ENCODE data around the gene LTBP4. TPM values are rescaled to one million over a fixed set of nuclear protein-coding genes. Genes with fewer than 3 reads are reported as not detected.
"Not testable (repeated sequence)": the region's sequence is repeated elsewhere in the genome, so short reads cannot be mapped to it uniquely, and the experiment has no call there.

Gene LTBP4
- total RNA-seq, 2 experiments from 2014 or later = 121 to 122 TPM

DNA sequence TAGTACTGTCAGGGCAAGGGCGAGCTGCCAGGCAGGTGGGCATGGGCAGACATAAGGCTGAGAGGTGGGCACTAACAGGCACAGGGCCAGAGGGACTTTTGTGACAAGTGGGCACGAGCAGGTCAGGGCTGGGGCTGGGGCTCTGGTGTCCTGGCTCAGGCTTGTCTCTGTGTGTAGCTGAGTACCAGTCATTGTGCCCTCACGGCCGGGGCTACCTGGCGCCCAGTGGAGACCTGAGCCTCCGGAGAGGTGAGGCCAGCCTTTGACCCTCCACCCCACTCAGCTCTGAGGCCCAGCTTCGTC lies 21.6 kb downstream of the LTBP4 start:
- ChIA-PET POLR2A (interaction anchor here (1.8 kb wide), 1 partner anchor 16 kb away, joined by 5 read pairs; no protein-coding TSS in a partner anchor), CTCF (interaction anchor here (1.1 to 6.5 kb wide), 2 partner anchors 10 to 12 kb away, joined by 3 to 43 read pairs; no protein-coding TSS in a partner anchor)
- Mint-ChIP-seq H3K4me1 (peaks cover 12% of the 10 kb centered on the region), H3K4me3 (no peak overlapping the region), H3K27ac (no peak overlapping the region), H3K27me3 (no peaks in the 10 kb centered on the region), H3K9me3 (no peaks in the 10 kb centered on the region), H3K36me3 (ENCODE audit: low read depth) (peaks cover 38% of the 10 kb centered on the region)
- no peak for DNase-seq

DNA sequence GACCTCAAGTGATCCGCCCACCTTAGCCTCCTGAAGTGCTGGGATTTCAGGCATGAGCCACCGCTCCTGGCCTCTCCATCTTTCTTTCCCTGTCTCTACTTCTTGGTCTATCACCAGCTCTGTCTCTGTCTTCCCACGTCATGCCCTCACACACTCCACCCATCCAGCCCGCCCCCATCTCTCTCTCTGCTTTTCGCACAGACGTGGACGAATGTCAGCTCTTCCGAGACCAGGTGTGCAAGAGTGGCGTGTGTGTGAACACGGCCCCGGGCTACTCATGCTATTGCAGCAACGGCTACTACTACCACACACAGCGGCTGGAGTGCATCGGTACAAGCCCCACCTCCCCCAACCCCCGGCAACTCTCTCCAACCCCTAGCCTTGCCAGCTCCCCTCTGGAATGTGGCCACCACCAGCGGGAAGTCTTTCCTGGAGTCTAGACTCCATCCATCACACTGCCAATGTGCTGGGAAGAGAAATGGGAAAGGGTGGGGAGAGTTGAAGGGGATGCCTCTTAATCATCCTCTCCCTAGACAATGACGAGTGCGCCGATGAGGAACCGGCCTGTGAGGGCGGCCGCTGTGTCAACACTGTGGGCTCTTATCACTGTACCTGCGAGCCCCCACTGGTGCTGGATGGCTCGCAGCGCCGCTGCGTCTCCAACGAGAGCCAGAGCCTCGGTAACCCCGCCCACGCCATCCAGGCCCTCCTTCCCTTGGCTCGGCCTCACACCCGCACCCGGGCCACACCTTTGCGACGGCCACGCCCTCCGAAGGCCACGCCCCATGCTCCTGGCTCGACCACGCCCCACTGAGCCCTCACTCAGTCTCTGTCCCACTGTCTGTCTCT lies 22.5 kb downstream of the LTBP4 start:
- Mint-ChIP-seq H3K4me1 (peaks cover 12% of the 10 kb centered on the region), H3K36me3 (ENCODE audit: low read depth) (peaks cover 40% of the 10 kb centered on the region), H3K27me3 (no peaks in the 10 kb centered on the region), H3K27ac (no peak overlapping the region), H3K9me3 (no peaks in the 10 kb centered on the region), H3K4me3 (no peak overlapping the region)
- DNase-seq = no peak
- POLR2A ChIA-PET = interaction anchor here (1.8 kb wide), 1 partner anchor 17 kb away, joined by 5 read pairs; no protein-coding TSS in a partner anchor
- CTCF ChIA-PET = interaction anchor here (0.7 to 6.5 kb wide), 3 partner anchors 9 to 20 kb away, joined by 3 to 43 read pairs (median 4); no protein-coding TSS in a partner anchor

DNA sequence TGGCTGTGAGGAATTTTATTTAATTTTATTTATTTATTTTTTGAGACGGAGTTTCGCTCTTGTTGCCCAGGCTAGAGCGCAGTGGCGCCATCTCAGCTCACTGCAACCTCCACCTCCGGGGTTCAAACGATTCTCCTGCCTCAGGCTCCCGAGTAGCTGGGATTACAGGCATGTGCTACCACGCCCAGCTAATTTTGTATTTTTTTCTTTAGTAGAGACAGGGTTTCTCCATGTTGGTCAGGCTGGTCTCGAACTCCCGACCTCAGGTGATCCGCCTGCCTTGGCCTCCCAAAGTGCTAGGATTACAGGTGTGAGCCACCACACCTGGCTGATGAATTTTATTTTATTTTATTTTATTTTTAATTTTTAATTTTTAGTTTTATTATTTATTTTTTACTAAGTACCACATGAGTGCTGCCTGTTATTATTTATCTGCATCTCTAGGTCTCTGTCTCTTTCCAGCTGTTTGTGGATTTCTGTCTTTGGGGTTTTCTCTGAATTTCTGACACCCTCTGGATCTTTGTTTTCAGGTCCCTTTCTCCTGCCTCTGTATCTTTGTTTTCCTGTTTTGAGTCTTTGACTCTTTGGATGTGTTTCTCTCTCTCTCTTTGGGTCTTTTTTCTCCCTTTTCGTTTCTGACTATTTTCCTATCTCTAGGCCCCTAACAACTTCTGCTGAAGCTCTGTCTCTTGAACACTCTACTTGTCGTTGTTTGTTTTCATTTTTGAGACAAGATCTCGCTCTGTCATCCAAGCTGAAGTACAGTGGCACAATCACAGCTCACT lies 23.4 kb downstream of the LTBP4 start:
- H3K9me3 Mint-ChIP-seq, DNase-seq, H3K27me3 Mint-ChIP-seq, H3K4me3 Mint-ChIP-seq: not testable (repeated sequence)
- CTCF ChIA-PET = interaction anchor here (6.5 kb wide), 1 partner anchor 10 kb away, joined by 43 read pairs; no protein-coding TSS in a partner anchor
- peaks cover 12% of the 10 kb centered on the region for H3K4me1 Mint-ChIP-seq
- H3K27ac Mint-ChIP-seq = peak overlapping the region; percentile 0
- POLR2A ChIA-PET = interaction anchor here (1.3 kb wide), 1 partner anchor 15 kb away, joined by 3 read pairs; no protein-coding TSS in a partner anchor
- H3K36me3 Mint-ChIP-seq (ENCODE audit: low read depth) = peaks cover 39% of the 10 kb centered on the region

DNA sequence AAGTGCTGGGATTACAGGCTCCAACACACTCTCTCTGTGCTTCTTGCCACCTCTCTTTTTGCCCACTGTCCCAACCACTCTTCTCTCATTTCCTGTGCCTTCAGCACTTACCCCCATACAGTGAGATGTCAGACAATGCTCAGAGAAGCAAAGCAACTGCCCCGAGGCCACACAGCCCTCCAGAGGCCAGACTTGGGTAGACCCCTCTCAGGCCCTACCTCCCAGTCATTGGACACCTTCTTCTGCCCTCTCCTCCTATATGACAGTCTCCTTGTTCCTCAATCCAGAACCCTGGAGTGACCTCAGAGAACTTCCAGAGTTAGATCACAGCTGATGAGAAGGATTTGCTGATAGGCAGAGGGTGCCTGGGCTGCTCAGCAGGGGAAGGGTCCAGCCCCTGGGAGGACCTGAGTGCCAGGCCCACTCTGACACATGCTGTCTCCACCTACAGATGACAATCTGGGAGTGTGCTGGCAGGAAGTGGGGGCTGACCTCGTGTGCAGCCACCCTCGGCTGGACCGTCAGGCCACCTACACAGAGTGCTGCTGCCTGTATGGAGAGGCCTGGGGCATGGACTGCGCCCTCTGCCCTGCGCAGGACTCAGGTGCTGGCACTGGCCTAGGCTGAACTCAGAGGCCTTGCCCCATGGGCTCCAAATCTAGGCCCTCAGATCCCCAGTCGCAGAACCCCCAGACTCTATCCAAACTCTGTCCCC lies 24.4 kb downstream of the LTBP4 start:
- Mint-ChIP-seq H3K4me1 (peaks cover 14% of the 10 kb centered on the region), H3K36me3 (ENCODE audit: low read depth) (peaks cover 39% of the 10 kb centered on the region), H3K27me3 (no peaks in the 10 kb centered on the region), H3K4me3 (no peak overlapping the region), H3K27ac (no peak overlapping the region), H3K9me3 (no peaks in the 10 kb centered on the region)
- POLR2A ChIA-PET = interaction anchor here (1.3 kb wide), 1 partner anchor 16 kb away, joined by 3 read pairs; no protein-coding TSS in a partner anchor
- CTCF ChIA-PET = no interaction called here
- no peak for DNase-seq

DNA sequence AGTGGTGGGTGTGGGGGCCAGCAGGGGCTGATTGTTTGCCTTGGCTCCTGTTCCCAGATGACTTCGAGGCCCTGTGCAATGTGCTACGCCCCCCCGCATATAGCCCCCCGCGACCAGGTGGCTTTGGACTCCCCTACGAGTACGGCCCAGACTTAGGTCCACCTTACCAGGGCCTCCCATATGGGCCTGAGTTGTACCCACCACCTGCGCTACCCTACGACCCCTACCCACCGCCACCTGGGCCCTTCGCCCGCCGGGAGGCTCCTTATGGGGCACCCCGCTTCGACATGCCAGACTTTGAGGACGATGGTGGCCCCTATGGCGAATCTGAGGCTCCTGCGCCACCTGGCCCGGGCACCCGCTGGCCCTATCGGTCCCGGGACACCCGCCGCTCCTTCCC lies 25.7 kb downstream of the LTBP4 start:
- CTCF ChIA-PET = no interaction called here
- Mint-ChIP-seq H3K4me3 (no peak overlapping the region), H3K36me3 (ENCODE audit: low read depth) (peaks cover 33% of the 10 kb centered on the region), H3K27me3 (no peaks in the 10 kb centered on the region), H3K27ac (no peak overlapping the region), H3K4me1 (peaks cover 11% of the 10 kb centered on the region), H3K9me3 (no peaks in the 10 kb centered on the region)
- POLR2A ChIA-PET = interaction anchor here (1.0 kb wide), 1 partner anchor 13 kb away, joined by 3 read pairs; no protein-coding TSS in a partner anchor
- DNase-seq = no peak

DNA sequence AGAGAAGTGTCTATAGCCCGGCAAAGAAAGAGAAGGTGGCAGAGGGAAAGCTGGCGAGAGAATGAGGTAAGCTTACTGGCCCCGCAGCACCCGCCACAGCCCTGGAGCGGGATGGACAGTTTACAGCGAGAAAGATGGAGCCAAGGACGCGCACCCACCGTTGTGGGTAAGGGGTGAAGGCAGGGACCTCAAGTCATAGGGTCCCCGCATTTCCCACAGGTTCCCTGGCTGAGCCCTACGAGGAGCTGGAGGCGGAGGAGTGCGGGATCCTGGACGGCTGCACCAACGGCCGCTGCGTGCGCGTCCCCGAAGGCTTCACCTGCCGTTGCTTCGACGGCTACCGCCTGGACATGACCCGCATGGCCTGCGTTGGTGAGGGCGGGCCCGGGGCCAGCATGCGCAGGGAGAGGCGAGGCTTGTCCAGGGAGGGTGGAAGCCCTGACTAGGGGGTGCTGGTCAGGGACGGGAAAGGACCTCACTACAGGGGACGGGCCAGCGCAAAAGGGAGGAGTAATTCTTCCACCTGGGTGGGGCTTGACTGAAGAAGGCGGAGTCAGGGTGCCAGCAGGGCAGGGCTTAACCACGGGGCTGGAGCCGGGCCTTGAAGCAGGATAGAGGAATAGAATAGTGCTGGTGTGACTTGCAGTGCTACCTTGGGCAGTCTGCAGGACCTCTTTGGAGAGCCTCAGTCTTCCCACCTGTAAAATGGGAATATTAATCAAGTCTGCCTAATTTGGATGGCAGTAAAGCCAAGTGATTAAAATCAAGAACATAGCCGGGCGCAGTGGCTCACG lies 26.5 kb downstream of the LTBP4 start:
- H3K36me3 Mint-ChIP-seq (ENCODE audit: low read depth) = peaks cover 29% of the 10 kb centered on the region
- H3K4me3 Mint-ChIP-seq = no peak overlapping the region
- no peaks in the 10 kb centered on the region for H3K27me3 Mint-ChIP-seq
- DNase-seq = no peak
- no peak overlapping the region for H3K27ac Mint-ChIP-seq
- ChIA-PET POLR2A (interaction anchor here (0.6 to 1.0 kb wide), 2 partner anchors 14 to 15 kb away, joined by 3 read pairs; no protein-coding TSS in a partner anchor), CTCF (no interaction called here)
- H3K9me3 Mint-ChIP-seq = no peaks in the 10 kb centered on the region
- H3K4me1 Mint-ChIP-seq = peaks cover 11% of the 10 kb centered on the region

DNA sequence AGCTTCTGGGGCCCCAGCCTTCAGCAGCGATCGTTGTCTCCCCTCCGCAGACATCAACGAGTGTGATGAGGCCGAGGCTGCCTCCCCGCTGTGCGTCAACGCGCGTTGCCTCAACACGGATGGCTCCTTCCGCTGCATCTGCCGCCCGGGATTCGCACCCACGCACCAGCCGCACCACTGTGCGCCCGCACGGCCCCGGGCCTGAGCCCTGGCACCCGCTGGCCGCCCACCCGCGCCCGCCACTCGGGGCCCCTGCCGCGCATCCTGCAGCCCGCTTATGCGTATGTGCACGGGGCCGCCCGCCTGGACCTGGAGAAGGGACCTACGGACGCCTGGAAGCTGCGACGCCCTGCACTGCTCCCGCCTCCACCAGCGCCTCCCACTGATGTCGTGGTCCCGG lies 28.2 kb downstream of the LTBP4 start:
- DNase-seq = no peak
- Mint-ChIP-seq H3K4me3 (no peak overlapping the region), H3K4me1 (peaks cover 12% of the 10 kb centered on the region), H3K9me3 (no peaks in the 10 kb centered on the region), H3K36me3 (ENCODE audit: low read depth) (peaks cover 17% of the 10 kb centered on the region), H3K27me3 (peaks cover under 1% of the 10 kb centered on the region), H3K27ac (no peak overlapping the region)
- CTCF ChIA-PET = no interaction called here
- POLR2A ChIA-PET = no interaction called here

DNA sequence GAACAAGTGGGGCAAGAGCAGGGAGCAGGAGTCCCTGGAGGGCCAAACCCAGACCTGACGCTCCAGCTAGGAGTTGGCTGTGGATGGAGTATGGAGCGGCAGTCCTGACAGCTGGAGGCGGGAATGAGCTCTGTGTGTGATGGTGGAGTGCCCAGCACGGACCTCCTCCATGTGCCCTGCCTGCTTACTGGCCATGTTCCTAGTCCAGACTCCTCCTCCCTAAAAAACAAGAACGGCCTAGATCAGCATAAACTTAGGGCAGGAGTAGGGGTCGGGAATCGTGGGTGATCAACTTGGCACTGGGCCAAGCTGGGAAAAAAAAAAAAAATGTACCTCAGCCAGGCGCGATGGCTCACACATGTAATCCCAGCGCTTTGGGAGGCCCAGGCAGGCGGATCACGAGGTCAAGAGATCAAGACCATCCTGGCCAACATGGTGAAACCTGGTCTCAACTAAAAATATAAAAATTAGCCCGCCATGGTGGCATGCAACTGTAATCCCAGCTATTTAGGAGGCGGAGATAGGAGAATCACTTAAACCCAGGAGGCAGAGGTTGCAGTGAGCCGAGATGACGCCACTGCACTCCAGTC lies 29.5 kb downstream of the LTBP4 start:
- no peak for DNase-seq
- H3K9me3 Mint-ChIP-seq = no peaks in the 10 kb centered on the region
- H3K27me3 Mint-ChIP-seq = peaks cover 7% of the 10 kb centered on the region
- peaks cover 10% of the 10 kb centered on the region for H3K36me3 Mint-ChIP-seq (ENCODE audit: low read depth)
- no peak overlapping the region for H3K27ac Mint-ChIP-seq
- ChIA-PET CTCF (interaction anchor here (0.7 kb wide), 1 partner anchor 1770 kb away, joined by 3 read pairs; no protein-coding TSS in a partner anchor), POLR2A (no interaction called here)
- peaks cover 9% of the 10 kb centered on the region for H3K4me1 Mint-ChIP-seq
- no peak overlapping the region for H3K4me3 Mint-ChIP-seq

DNA sequence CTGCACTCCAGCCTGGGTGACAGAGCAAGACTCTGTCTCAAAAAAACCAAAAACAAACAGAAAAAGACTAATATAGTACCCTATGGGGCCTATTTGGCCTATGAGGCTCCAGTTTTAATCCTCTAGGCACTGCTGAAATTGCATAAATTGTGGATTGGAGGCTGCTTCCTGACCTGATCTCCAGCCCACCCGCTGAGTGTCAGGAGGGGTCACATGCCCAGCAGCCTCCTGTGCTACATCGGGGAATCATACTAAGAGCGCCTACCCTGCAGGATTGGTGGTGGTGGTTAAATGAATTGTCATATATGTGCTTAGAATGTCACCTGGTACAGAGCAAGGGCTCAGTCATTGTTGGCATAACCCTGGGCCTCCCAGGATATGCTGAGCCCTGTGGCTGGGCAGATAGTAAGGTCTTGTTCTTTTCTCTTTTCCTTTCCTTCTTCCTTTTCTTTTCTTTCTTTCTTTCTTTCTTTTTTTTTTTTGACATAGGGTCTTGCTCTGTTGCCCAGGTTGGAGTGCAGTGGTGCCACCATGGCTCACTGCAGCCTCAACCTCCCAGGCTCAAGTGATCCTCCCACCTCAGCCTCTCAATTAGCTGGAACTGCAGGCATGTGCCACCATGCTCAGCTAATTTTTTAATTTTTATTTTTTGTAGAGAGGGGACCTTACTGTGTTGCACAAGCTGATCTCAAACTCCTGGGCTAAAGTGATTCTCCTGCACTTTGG lies 31.3 kb downstream of the LTBP4 start:
- POLR2A ChIA-PET = no interaction called here
- no peak overlapping the region for H3K27ac Mint-ChIP-seq

DNA sequence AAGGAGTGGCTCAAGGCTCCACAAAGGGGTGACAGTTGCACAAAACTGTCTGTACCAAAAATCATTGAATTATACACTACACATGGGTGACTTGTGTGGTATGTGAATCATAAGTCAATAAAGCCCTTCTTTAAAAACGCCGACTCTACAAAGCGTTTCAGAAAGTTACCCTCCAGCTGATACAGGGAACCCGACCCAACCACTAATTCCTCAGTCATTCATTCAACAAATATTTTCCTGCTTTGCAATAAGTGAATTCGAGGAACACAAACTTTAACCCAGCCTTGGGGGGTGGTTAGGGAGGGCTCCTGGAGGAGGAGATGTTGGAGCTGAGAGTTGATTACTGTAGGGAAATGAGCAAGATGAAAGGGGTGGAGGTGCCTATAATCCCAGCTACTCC lies 32.0 kb downstream of the LTBP4 start:
- H3K4me3 Mint-ChIP-seq = no peak overlapping the region
- H3K27me3 Mint-ChIP-seq = peaks cover 7% of the 10 kb centered on the region
- POLR2A ChIA-PET = no interaction called here
- H3K36me3 Mint-ChIP-seq (ENCODE audit: low read depth) = peaks cover 4% of the 10 kb centered on the region
- no peak for DNase-seq
- peaks cover 9% of the 10 kb centered on the region for H3K4me1 Mint-ChIP-seq
- CTCF ChIA-PET = interaction anchor here (0.8 to 4.4 kb wide), 5 partner anchors 10 to 328 kb away, joined by 3 to 65 read pairs (median 17); no protein-coding TSS in a partner anchor
- H3K9me3 Mint-ChIP-seq = no peaks in the 10 kb centered on the region
- H3K27ac Mint-ChIP-seq = no peak overlapping the region

More for the DNA sequence above, 31.3 kb downstream of the LTBP4 start:
- no peaks in the 10 kb centered on the region for H3K9me3 Mint-ChIP-seq
- H3K4me3 Mint-ChIP-seq = no peak overlapping the region
- no peak for DNase-seq
- H3K27me3 Mint-ChIP-seq = peaks cover 7% of the 10 kb centered on the region
- peaks cover 6% of the 10 kb centered on the region for H3K36me3 Mint-ChIP-seq (ENCODE audit: low read depth)
- CTCF ChIA-PET = interaction anchor here (0.8 to 4.4 kb wide), 5 partner anchors 9 to 212 kb away, joined by 3 to 65 read pairs (median 4); no protein-coding TSS in a partner anchor
- peaks cover 9% of the 10 kb centered on the region for H3K4me1 Mint-ChIP-seq

DNA sequence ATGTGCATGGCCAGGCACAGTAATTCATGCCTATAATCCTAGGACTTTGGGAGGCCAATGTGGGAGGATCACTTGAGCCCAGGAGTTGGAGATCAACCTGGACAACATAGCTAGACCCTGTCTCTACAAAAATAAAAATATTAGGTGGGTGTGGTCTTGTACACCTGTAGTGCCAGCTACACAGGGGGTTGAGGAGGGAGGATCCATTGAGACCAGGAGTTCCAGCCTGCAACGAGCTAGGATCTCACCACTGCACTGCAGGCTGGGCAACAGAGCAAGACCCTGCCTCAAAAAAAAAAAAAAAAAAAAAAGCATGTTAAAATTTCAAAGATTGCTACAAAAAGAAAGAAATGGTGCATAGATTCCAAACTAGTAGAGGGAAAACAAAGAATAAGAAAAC lies 37.2 kb downstream of the LTBP4 start:
- Mint-ChIP-seq H3K36me3 (ENCODE audit: low read depth) (no peaks in the 10 kb centered on the region), H3K27ac (no peak overlapping the region), H3K4me1 (peaks cover 7% of the 10 kb centered on the region), H3K4me3 (no peak overlapping the region), H3K9me3 (no peaks in the 10 kb centered on the region), H3K27me3 (peaks cover 7% of the 10 kb centered on the region)
- DNase-seq = no peak
- POLR2A ChIA-PET = no interaction called here
- CTCF ChIA-PET = interaction anchor here (0.7 to 1.3 kb wide), 2 partner anchors 97 to 333 kb away, joined by 3 to 5 read pairs; no protein-coding TSS in a partner anchor
